ENCODE results near the gene GLUL.

GLUL gene

GRCh38 chr1:182387566-182387965 is 4.0 kb downstream of the GLUL start:
- ATAC-seq: no peak
- TF ChIP-seq PPARA (CRISPR knock-in tag; IDR thresholded peaks at IDR 0.05; ENCODE audit: borderline replicate concordance): no peak

- ATAC-seq: no peak
- TF ChIP-seq ZNF70 (CRISPR knock-in tag; IDR thresholded peaks at IDR 0.05) (no peak), ISL1 (CRISPR knock-in tag; IDR thresholded peaks at IDR 0.05) (no peak), RARB (CRISPR knock-in tag; IDR thresholded peaks at IDR 0.05) (no peak), ARNTL (CRISPR knock-in tag; IDR thresholded peaks at IDR 0.05; ENCODE audit: borderline replicate concordance, low read depth) (no peak), ZC3H10 (CRISPR knock-in tag; IDR thresholded peaks at IDR 0.05) (no peak), CSDC2 (CRISPR knock-in tag; IDR thresholded peaks at IDR 0.05) (no peak), ZFP3 (CRISPR knock-in tag; IDR thresholded peaks at IDR 0.05) (no peak)
These were observed 4.6 kb downstream of the GLUL start for GRCh38 chr1:182386980-182387379.

GRCh38 chr1:182385885-182386853 is 5.4 kb downstream of the GLUL start:
- TF ChIP-seq ZFP30 (CRISPR knock-in tag; IDR thresholded peaks at IDR 0.05): no peak
- TF ChIP-seq BACH2 (CRISPR knock-in tag; IDR thresholded peaks at IDR 0.05; ENCODE audit: borderline replicate concordance): no peak
- TF ChIP-seq PATZ1 (CRISPR knock-in tag; IDR thresholded peaks at IDR 0.05; ENCODE audit: borderline replicate concordance): no peak
- no peak for TF ChIP-seq ZNF8 (CRISPR knock-in tag; IDR thresholded peaks at IDR 0.05)
- TF ChIP-seq ZFP3 (CRISPR knock-in tag; IDR thresholded peaks at IDR 0.05): no peak
- TF ChIP-seq TOX (CRISPR knock-in tag; IDR thresholded peaks at IDR 0.05; ENCODE audit: borderline replicate concordance): no peak
- TF ChIP-seq TSHZ2 (CRISPR knock-in tag; IDR thresholded peaks at IDR 0.05): no peak
- TF ChIP-seq RARB (CRISPR knock-in tag; IDR thresholded peaks at IDR 0.05): no peak
- no peak for TF ChIP-seq CREB5 (CRISPR knock-in tag; IDR thresholded peaks at IDR 0.05; ENCODE audit: low read depth)
- ATAC-seq: no peak

GRCh38 chr1:182384387-182384960 is 7.1 kb downstream of the GLUL start:
- no peak for TF ChIP-seq ZNF8 (CRISPR knock-in tag; IDR thresholded peaks at IDR 0.05)
- no peak for TF ChIP-seq ARNTL (CRISPR knock-in tag; IDR thresholded peaks at IDR 0.05; ENCODE audit: borderline replicate concordance, low read depth)
- TF ChIP-seq OSR1 (CRISPR knock-in tag; IDR thresholded peaks at IDR 0.05): no peak
- TF ChIP-seq PPARA (CRISPR knock-in tag; IDR thresholded peaks at IDR 0.05; ENCODE audit: borderline replicate concordance): no peak
- ATAC-seq: no peak

GRCh38 chr1:182383934-182384333 is 7.7 kb downstream of the GLUL start:
- no peak for ATAC-seq
- TF ChIP-seq PATZ1 (CRISPR knock-in tag; IDR thresholded peaks at IDR 0.05; ENCODE audit: borderline replicate concordance) (no peak), ZNF70 (CRISPR knock-in tag; IDR thresholded peaks at IDR 0.05) (no peak), BACH2 (CRISPR knock-in tag; IDR thresholded peaks at IDR 0.05; ENCODE audit: borderline replicate concordance) (no peak), CSRNP3 (CRISPR knock-in tag; IDR thresholded peaks at IDR 0.05) (no peak), RARB (CRISPR knock-in tag; IDR thresholded peaks at IDR 0.05) (no peak), TCF4 (CRISPR knock-in tag; IDR thresholded peaks at IDR 0.05; ENCODE audit: borderline replicate concordance) (no peak), ZC3H10 (CRISPR knock-in tag; IDR thresholded peaks at IDR 0.05) (no peak), PPARA (CRISPR knock-in tag; IDR thresholded peaks at IDR 0.05; ENCODE audit: borderline replicate concordance) (no peak), POU6F1 (CRISPR knock-in tag; IDR thresholded peaks at IDR 0.05; ENCODE audit: borderline replicate concordance, low read depth) (no peak), ZNF8 (CRISPR knock-in tag; IDR thresholded peaks at IDR 0.05) (no peak), ZFP3 (CRISPR knock-in tag; IDR thresholded peaks at IDR 0.05) (no peak), CSDC2 (CRISPR knock-in tag; IDR thresholded peaks at IDR 0.05) (no peak), GLIS3 (CRISPR knock-in tag; IDR thresholded peaks at IDR 0.05) (no peak), ESRRG (CRISPR knock-in tag; IDR thresholded peaks at IDR 0.05) (no peak)
